T-helper 22 cell (primary cell): Measurements from ENCODE around the gene NTRK3.
"Not testable (repeated sequence)": the region's sequence is repeated elsewhere in the genome, so short reads cannot be mapped to it uniquely, and the experiment has no call there.

Experiments used
- DNase-seq: peaks from one replicate; pipeline ENCODE4 v3.0.0-alpha.2; 2020; ENCODE audit warnings: low read depth

Gene NTRK3

DNA sequence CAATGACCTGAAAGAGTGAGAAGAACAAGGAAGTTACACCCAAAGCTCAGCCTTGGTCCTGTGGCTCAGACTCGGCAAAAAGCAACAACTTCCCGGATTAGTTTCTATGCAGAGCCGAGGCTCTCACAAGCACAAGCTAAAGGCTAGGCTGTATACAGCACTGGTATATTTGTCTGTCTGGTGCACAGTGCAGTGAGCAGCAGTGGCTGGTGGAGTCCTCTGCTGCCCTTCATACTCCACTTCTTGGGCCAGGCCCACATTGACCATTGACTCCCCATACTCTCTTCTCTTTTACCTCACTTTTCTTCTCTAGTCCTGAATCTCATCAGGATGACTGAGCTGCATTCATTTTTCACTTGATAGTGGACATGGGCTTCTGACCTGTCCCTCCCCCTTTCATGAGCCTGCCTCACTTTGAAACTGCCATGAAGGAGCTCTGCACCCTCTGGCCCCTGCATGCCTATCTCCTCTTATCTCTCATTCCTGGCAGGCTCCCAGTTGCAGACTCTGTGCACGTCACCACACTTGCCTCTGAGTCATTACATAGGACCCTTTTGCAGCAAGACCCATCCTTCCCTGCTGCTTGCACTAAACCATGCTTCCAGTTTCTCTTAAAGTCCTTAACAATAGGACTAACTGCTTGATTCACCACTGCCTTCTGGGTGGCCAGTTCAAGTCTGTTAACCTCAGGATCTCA lies 379.3 kb downstream of the NTRK3 start:
- no peak for DNase-seq

DNA sequence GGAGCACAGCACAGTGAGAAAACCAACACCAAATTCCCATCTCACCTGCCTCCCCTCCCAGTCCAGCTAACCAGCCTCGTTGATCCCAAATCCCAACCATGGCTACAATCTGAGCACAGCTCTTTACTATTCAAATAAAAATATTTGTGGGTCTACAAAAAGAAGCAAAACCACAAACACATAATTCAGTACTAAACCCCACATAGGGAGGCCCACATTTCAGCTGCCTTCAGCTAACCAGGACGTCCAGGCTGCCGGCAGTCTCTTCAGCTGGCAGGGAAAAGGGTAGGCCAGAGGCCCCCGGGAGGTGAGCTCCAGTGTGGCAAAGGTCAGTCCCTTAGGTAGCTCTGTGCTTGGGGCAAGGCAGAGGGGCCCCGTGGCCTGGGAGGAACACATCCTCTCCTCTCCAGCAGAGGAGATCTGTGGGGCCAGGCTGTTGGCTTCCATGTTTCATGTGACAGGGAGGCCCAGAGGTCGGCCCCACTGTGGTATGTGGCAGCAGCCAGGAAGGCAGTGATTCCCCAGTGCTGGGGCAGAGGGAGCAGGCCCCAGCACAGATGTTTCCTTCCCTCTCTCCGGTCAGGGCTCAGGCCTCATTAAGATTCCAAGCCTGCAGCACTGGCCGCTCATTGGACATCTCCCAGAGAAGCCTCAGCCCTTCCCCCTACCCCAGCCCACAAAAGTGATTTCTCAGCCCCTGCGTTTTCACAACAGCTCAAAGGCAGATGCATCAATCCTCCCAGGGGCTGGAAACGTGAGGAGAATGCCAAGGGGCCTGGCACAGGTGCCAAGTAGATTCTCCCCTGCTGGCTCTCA lies 381.4 kb downstream of the NTRK3 start:
- DNase-seq, result no peak

DNA sequence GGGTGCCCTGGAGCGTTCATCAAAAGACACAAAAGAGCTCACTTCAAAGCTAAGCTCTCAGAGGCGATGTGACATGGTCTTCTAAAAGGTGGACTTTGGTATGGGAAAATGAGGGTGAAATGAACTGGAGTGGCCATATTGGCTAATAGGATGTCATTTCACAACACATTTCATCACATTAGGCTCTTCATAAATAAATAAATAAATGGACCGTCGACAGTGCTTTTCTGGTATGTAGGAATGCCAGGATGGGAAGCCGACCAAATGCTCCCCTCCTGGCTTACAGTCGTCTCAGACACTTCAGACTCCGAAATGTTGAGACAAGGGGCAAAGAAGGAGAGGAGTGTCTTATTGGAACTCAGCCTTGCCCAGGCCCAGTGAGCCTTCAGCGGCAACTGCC lies 383.0 kb downstream of the NTRK3 start:
- no peak for DNase-seq

DNA sequence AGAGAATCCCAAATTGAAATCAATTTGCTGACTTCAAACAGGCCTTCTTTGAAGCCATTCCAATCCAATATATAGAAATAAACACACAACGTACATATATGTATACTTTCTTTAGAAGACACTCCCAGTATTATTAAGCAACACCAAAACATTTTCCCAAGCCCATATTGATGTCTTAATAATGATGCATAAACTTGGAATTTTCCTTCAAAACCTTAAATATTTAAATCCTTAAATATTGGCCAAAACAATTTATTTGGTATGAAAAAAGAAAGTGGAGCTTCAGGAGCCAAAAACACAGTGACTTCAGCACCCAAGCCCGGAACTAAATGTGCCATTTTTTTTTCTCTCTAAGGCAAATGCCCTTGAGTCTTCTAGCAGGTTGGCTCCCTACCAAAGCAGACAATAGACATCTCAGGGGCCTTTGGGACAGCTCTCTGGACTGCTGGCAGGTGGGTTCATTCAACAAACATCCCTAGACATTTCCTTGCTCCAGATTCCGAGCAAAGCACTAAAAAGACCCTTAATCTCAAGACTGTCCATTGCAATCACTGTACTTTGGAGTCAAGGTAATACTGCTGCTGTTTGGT lies 384.7 kb downstream of the NTRK3 start:
- DNase-seq, result no peak

DNA sequence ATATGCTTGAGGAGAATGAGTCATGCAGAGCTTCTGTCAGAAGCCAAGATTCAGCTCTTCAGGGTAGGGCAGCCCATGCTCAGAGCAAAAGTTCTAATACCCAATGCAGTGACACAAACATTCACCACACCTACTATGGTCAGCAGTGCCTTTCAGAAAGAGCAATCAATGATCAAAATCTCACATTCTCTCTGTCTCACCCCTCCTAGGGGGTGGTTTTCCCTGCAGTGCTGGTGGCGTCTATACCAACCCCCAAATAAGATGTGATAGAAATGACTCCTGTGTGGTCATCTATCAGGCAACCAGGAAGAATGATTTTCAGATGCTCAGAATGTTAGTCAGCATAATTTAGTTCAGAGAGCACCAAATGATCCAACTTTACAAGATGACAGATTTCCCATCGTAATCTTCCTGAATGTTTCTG lies 385.3 kb downstream of the NTRK3 start:
- DNase-seq, result no peak

DNA sequence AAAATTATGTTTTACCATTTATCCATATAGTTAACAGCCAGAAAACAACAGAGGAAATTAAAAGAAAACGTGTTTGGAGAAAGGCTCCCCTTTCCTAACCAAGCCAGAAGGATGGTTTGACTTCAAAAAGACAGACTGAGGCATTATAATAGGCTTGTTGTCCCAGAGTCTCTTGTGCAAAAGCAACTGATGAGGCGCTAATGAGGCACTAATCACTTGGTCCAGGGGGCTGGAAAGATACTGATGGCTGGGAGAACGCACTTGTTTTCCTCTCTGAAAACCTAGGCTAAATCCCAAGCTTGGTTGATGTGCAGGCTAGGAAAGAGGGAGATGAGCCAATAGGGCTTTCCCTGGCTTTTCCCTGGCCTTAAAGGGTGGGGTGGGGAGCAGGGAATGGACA lies 389.6 kb downstream of the NTRK3 start:
- no peak for DNase-seq

DNA sequence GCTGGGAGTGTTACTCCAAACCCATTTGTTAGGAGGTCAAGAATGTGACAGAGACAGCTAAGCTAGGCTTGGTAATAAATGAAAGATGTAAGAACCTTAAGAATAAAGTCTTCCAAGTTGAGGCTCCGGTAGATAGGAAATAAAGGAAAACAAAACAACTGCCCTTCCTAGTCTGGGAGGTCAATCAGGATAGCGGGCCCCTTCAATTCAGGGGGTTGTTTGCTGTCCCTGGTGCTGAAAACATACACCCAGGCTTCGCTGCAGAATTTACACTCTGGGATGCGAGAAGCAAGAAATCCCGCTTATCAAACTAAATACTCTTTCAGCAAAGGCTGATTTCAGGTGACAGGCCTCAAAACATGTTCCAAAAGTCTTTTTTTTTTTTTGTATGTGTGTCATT lies 393.4 kb downstream of the NTRK3 start:
- no peak for DNase-seq

DNA sequence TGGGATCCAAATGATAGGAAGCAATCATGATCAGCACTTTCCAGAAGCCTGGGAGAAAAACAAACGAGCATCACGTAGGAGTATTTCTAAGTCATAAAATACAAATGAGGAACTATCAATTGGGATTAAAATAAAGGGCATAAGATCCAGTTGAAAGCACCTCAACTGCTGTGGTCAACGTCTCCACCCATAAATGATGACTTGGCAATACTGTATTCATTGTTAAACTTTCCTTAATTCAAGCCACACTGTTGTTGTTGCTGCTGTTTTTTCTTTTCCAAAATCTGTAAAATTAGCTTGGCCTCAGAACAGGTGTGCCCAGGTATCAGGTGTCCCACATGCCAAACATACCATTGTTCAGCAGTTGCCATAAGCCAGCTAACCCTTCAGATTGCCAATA lies 395.8 kb downstream of the NTRK3 start:
- no peak for DNase-seq

DNA sequence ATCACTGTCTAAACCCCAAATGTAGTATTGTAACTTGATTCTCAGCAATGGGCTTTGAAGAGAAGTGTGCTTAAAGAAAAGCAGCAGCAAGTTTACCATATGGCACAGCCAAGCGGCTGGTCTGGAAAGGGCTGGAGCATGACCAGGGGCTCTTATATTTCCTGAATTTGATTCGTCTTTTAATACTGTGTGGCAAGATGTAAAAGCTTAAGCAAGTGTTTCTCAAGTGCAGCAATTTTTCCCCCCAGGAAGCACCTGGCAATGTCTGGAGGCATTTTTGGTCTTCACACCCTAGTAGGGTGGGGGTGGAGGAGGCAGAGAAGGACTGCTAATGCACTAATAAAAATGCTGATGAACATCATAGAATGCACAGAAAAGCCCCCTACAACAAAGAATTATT lies 397.9 kb downstream of the NTRK3 start:
- DNase-seq, result no peak

DNA sequence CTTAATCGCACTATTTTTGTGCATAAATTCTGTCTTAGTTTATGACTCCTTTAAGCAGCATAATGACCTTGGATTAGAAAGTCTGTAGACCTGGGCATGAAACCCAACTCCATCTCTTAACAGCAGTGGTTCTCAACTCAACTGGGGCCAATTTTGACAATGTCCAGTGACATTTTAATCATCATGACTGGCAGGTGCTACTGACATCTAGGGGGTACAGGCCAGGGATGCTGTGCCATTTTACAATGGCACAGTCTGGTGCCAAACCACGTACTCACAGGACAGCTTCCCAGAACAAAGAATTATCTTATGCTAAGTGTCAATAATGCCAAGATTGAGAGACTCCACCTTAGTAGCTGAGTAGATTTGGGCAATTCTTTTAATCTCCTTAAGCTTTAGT lies 405.0 kb downstream of the NTRK3 start:
- DNase-seq, result no peak

DNA sequence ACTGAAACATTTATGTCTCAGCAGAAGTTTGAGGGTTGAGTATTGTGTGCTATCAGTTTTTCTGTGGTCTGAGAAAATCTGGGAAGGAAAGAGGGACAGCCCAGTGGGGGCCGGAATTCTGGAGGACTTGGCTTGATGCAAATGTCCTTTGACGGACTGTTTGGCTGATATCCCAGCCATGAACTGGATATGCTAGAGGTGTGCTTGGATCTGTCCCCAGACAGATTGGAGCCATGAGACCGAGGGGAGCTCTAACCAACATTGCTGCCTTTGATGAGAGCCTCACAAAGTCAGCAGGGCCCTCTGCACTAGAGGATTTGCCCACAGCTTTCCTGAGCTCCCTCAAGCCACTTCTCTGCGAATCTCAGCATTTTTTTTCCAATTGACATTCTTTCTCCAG lies 405.6 kb downstream of the NTRK3 start:
- DNase-seq, result no peak

DNA sequence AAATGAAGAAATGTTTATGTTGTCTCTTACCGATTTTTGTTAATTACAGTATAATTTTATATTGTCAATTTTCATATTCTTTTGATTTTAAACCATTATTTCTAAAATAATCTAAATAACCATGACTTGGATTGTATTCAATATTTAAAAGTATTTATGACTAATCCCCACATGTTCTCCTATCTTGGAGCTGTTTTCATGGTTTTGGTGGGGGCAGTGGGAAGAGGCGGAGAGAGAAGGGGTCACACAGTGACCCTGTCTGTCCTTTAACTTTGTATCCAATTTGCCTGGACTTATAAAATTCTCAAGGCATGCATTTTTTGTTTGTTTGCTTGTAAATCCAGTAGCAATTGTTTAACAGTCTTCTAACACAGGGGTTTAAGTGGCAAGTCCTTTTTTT lies 407.4 kb downstream of the NTRK3 start:
- DNase-seq, result no peak

DNA sequence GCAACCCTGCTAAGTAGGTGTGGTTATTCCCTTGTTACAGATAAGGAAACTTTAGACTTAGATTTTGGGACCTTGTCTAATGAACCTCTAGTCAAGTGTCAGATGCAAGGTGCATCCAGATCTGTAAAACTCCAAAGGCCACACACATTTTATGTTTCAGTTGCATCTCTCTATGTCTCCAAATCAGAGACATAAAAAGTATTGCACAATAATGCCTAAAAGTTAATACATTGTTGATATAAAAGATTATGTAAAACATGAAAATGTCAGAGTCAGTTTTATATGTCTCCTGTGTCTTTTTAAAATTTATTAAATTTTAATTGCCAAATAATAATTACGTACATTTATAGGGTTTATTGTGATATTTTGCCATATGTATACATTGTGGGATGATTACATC lies 408.5 kb downstream of the NTRK3 start:
- no peak for DNase-seq

DNA sequence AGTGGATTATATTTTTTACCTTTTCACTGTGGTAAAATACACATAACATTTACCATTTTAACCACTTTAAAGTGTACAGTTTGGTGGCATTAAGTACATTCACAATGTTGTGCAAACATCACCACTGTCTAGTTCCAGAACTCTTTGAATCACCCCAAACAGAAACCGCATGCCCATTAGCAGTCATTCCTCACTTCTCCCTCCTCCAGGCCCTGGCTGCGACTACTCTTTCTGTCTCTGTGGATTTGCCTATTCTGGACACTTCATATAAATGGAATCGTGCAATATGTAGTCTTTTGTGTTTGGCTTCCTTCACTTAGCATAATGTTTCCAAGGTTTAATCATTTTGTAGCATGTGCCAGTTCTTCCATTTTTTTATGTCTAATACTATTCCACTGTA lies 409.8 kb downstream of the NTRK3 start:
- no peak for DNase-seq

DNA sequence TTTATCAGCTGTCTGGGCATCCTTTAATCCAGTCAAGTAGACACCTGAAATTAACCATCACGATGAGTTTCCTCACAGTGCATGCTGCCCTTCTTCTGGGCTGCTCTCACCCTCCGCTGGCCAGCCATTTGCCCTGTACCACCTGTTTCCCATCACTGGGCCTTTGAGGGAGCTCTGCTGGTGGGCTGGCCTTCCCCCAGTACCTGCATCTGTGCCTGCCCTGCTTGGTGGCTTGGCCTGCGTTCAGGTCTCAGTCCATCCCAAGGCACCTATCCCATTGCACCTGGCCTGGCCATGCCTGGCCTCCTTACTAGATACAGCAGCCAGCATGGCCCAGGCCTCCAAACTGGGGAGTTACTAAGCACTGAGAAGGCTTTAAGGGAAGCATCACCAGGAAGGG lies 413.2 kb downstream of the NTRK3 start:
- DNase-seq, result no peak

DNA sequence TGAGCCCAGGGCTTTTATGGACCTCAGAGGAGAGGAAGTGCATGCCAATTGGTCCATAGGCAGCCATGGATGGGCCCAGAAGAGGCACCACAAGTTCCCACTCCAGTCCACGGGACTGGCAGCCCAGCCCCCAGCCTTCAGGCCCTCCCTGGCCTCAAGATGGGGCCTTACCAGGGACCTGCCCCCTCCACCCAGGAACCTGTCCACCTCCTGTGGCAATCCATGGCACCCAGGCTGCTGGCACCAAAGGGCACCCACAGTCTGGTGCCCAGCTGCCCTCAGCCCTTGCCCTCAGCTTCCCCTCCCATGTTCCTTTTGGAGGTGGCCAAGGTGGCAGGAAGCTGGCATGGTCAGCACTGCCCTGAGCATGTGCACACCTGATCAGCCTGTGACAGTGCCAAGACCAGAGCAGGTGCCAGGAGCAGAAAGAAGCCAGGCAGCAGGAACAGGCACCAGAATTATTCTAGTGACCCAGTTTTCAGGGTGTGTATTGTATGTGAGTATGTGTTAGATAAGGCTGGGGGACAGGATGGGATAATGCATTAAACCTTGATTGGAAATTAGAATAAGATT lies 415.0 kb downstream of the NTRK3 start:
- DNase-seq, result no peak

DNA sequence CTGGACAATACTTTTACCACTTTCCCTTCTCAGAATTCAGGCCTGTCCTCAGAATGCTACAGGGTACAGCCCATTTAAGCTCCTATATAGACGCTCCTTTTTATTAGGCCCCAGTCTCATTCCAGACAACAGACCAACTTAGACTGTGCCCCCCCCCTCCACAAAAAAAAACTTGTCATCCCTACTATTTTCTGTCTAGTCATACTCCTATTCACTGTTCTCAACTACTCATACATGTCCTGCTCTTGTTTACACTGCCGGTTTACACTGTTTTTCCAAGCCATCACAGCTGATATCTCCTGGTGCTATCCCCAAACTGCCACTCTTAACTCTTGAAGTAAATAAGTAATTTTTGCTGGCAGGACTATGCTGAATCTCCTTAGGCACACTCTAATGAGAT lies 420.7 kb downstream of the NTRK3 start:
- not testable (repeated sequence) for DNase-seq

DNA sequence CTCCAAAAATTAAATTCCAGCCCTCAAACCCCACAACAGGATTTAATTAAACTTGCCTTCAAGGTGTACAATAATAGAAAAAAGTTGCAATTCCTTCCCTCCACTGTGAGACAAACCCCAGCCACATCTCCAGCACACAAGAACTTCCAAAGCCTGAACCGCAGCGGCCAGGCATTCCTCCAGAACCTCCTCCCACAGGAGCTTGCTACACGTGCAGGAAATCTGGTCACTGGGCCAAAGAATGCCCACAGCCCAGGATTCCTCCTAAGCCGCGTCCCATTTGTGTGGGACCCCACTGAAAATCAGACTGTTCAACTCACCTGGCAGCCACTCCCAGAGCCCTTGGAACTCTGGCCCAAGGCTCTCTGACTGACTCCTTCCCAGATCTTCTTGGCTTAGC lies 423.2 kb downstream of the NTRK3 start:
- not testable (repeated sequence) for DNase-seq

DNA sequence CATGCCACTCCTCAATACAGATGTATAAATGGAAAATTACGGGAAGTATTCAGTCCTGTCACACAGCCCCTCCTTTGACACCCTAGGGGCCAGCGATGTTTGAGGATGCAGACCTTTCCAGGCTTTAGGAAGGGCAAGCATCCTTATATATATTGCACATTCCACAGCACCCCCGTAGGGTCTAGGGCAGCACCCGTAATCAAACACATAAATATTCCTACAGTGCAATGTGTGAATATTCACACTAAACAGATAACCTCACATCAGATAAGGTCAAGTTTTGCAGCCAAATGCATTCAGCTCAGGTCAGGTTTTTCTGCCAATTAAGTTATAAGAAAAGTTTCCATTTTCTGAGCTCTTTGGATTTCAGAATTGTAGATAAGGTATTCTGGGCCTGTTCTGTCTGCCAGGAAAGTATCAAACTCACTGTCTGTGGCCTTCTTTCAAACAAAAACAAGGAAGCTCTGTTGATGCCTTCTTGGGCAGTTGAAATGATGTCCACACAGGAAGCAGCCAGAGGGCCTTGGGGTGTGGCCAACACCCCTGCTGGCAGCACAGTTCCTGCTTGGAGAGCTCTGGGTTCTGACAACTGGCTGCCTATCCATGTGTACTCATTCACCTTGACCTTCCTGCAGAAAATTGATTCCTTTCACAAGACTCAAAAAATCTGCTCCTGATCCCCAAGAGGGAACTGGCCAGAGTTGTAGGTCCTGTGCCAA lies 427.0 kb downstream of the NTRK3 start:
- no peak for DNase-seq

DNA sequence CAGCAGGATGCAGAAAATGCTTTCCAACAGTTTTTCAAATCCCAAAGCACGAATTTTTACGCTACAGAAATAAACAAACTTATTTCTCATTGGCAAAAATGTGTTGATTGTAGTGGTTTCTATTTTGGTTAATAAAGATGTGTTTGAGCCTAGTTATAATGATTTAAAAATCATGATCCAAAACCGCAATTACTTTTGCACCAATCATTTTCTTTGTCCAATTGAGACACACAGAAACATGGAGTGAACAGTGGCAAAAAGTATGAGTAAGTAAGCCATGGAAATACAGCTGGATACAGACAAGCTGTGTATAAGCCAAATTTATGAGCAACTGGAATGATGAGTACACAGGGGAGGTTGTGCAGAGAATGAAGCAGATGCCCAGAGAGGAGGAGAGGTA lies 427.9 kb downstream of the NTRK3 start:
- no peak for DNase-seq

DNA sequence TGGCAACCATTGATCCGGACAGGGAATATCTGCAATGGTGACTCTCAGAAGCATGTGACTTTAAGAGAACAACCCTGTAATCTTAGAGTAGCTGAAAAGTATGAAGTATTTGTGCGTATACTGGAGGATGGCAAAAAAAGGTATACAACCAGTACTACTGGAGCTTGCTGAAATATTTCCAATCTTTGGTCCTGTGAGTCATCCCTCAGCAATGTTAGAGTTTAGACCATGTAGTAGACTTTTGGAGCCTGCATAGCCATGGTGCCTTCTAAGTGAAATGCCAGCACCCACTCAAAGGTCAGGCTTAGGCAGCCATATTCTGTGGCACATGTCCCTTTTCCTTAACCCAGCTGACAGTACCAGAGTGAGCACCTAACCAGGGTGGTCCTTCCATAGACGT lies 429.4 kb downstream of the NTRK3 start:
- no peak for DNase-seq

DNA sequence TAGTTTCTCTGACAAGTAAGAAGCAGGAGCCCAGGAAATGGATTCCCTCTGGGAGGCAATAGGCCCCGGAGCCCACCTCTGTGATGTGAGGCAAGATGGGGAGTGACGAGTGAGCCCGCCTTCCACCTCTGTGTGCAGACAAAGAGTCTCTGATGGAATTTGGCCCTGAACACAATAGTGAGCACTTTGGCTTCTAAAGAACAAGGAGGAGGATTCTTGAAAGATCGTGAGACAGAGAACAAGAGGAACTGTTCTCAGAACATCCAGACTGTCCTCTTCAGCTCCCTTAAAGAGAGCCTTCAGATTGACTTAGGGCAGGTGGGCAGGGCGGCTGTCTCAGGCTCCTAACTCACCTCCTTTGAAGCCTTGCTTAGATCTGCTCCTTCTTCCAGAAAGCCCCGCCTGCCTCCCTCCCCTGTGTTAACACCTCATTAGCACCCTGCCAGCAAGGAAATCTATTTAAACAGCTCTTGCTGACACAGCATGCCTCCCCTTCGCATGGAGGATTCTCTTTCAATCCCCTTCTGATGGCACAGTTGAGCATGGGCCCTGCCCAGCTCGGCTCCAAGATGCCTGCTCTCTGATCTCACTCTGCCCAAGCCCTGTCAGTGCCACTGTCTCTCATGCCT lies 430.3 kb downstream of the NTRK3 start:
- no peak for DNase-seq
